NAMALWA (cell line): Measurements from ENCODE around the gene TPO.
"Not testable (repeated sequence)": the region's sequence is repeated elsewhere in the genome, so short reads cannot be mapped to it uniquely, and the experiment has no call there.

Experiments
- DNase-seq: peaks from one replicate; pipeline ENCODE4 v3.0.0-alpha.2; 2015; ENCODE audit warnings: low spot score

Gene TPO

DNA sequence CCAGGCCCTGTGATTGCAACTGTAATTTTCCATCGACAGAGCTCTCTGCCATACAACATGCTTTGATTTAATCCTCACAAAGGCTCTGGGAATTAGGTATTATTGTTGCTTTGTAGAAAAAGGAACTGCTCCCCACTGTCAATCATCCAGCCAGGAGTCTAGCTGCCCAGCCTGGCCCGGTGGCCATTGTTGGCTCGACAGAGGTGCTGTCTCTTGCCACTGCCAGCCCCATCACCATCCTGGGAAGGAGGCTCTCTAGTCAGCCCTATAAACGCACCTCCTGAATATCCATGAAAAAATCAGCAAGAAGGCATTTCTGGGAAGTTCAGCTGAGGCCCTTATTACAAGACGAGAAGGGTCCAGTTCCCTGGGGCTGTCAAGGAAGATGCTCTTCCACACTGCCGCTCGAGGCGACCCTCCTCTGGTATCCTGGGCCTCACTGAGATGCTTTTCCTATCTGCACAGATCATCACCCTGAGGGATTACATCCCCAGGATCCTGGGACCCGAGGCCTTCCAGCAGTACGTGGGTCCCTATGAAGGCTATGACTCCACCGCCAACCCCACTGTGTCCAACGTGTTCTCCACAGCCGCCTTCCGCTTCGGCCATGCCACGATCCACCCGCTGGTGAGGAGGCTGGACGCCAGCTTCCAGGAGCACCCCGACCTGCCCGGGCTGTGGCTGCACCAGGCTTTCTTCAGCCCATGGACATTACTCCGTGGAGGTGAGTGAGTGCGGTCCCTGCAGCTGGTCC lies 71.0 kb downstream of the TPO start:
- no peak for DNase-seq

- DNase-seq: no peak
Measured at GRCh38 chr2:1486670-1487069, 73.4 kb downstream of the TPO start.

- no peak for DNase-seq
Measured at GRCh38 chr2:1487758-1488157, 74.5 kb downstream of the TPO start.

- no peak for DNase-seq
Measured at GRCh38 chr2:1488181-1488671, 75.0 kb downstream of the TPO start.

DNA sequence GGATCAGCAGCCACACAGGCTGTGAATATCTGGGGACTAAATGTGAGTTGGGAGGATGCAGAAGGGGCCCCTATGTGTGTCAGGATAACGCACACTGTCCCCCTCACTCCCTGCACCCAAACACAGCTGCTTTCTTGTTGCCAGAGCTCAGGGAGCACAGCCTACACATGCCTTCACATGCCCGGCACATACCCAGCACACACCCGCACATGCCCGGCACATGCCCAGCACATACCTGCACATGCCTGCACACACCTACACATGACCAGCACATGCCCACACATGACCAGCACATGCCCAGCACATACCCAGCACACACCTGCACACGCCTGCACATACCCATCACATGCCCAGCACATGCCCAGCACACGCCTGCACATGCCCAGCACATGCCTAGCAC lies 75.6 kb downstream of the TPO start:
- DNase-seq: no peak

GRCh38 chr2:1489486-1489885 lies 76.2 kb downstream of the TPO start:
- DNase-seq: no peak

- DNase-seq: not testable (repeated sequence)
Measured at GRCh38 chr2:1490381-1490780, 77.1 kb downstream of the TPO start.

DNA sequence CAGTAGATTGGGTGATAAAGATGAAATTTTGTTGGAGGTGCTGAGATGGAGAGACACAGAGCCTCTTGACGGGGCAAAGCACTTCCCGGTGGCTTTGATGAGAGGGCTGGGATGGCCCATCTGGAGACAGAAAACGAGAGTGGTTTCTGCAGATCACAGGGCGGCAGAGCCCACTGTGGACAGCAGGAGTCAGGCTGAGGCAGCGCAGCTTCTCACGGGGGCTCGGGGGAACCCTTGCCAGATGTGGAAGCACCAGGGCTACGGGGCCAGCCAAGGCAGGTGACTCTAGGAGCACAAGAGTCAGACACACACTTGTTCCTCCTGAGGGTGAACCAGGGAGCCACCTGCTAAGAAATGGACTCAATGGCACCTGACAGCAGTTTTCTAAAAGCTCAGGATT lies 78.5 kb downstream of the TPO start:
- DNase-seq: no peak

GRCh38 chr2:1492231-1492630 lies 79.0 kb downstream of the TPO start:
- DNase-seq: not testable (repeated sequence)

- DNase-seq: no peak
Measured at GRCh38 chr2:1492711-1493430, 79.6 kb downstream of the TPO start.

- DNase-seq: no peak
Measured at GRCh38 chr2:1493431-1494126, 80.3 kb downstream of the TPO start.

- DNase-seq: no peak
Measured at GRCh38 chr2:1494257-1494656, 81.0 kb downstream of the TPO start.

- no peak for DNase-seq
Measured at GRCh38 chr2:1494906-1495305, 81.6 kb downstream of the TPO start.

- no peak for DNase-seq
Measured at GRCh38 chr2:1495676-1496358, 82.6 kb downstream of the TPO start.

GRCh38 chr2:1496359-1496821 lies 83.1 kb downstream of the TPO start:
- no peak for DNase-seq

DNA sequence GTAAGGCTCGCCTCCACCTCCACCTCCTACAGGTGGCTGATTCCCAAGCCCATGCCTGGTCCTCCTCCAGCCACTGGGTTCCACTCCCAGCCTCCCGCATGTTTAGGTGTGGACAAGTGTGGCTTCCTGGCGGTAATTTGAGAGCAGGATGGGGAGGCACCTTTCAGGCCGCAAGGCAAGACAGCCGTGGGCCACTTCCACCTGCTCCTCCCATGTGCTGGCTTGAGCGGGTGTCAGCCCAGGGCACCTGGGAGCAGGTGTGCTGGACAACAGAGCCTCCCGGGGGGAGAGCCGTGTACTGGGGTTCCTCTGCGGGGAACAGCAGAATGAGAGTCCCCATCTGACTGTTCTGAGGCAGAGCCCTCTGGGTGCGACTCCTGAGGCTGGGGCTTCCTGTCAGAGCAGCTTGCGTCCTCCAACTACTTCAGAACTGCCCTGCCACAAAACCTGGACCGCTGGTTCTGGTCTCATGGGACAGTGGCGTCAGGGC lies 83.9 kb downstream of the TPO start:
- DNase-seq: no peak

- DNase-seq: no peak
Measured at GRCh38 chr2:1498176-1498575, 84.9 kb downstream of the TPO start.

GRCh38 chr2:1499033-1499795 lies 86.0 kb downstream of the TPO start:
- DNase-seq: no peak

DNA sequence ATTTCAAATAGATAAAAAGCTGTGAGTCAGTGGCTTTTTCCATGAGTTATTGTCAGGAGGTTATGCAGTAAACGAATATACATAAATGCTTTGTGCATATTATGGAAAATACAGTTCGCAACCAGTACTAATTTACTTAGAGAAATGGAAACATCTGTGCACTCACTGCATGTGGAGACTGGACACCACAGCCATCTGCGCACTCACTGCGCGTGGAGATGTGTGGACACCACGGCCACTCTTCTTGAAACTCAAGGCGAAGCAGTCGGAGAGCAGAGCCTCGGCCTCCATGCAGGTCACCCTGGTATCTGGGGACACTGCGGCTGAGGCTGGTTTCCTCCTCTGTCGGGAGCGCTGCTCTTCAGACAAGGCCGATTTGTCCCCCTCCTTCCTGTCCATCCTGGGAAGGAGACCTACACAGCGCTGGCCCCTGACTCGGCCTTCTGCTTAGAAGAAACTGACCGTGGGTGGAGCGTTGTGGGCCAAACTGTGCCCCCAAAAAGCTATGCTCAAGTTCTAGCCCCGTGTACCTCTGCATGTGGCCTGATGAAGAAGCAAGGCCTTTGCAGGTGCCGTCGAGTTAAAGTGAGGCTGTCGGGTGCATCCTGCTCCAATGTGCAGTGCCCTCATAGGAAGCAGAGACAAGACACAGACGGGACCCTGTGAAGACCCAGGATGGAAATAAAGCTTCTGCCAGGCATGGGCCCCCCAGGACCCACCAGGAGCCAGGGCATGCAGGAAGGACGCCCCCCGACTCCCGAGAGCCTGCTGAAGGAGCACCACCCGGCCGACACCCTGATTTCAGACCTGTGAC lies 88.0 kb downstream of the TPO start:
- DNase-seq: no peak

GRCh38 chr2:1501991-1502390 lies 88.7 kb downstream of the TPO start:
- no peak for DNase-seq
